ENCODE data around the gene MCTP1. TPM values are rescaled to one million over a fixed set of nuclear protein-coding genes. Genes with fewer than 3 reads are reported as not detected.
A peak's percentile ranks its signal among the peaks of the same experiment; 100 is the strongest.

MCTP1 gene
- total and polyA plus RNA-seq, 10 of the 15 experiments (the other 5 are each of a cell fraction or from before 2014, with no cell fraction given) = 12.6 to 45.9 (median 18.8) TPM

DNA sequence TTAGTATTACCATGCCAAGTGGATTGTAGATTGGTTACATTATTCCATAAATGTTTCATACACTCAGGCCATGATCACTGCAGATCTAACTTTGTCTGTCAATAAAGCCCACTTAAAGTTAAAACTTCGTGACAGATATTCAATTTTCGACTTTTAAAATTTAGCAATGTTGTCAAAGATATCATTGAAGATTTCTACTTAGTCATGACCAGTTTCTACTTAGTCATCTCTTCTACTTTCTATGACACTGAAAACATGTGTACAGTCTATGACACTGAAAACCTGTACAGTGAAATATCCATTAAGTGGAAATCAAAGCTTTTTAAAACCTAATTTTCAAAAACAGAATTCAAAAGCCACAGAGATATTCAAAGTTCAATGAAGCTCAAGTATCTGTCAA lies 258.2 kb downstream of the MCTP1 start:
- FAIRE-seq = no peak
- Histone ChIP-seq H3K79me2 (ENCODE audit: control insufficient read depth, insufficient read depth, low read length) (peaks cover 31% of the 10 kb centered on the region), H3K4me2 (ENCODE audit: control insufficient read depth, insufficient read depth) (peak overlapping the region; percentile 81), H2AFZ (ENCODE audit: control insufficient read depth, low read depth, low read length) (no peak overlapping the region), H3K36me3 (ENCODE audit: control insufficient read depth in 2 of 2, insufficient read depth in 2 of 2, low read length in 1 of 2) (peaks cover 0 to 3% of the 10 kb centered on the region in 2 experiments; a peak in 2 of 4 replicates), H3K9me3 (replicated peaks; ENCODE audit: control insufficient read depth, insufficient read depth, low read length) (no peaks in the 10 kb centered on the region), H4K20me1 (ENCODE audit: control insufficient read depth, insufficient read depth) (no peaks in the 10 kb centered on the region), H3K27ac (ENCODE audit: control insufficient read depth, insufficient read depth) (no peak overlapping the region; the same call in 1 of the 2 replicates), H3K4me3 (no peak overlapping the region), H3K4me1 (ENCODE audit: control insufficient read depth, insufficient read depth, low read length) (peaks cover 44% of the 10 kb centered on the region), H3K27me3 (replicated peaks in 1 of 2; ENCODE audit: control insufficient read depth in 2 of 2, insufficient read depth in 2 of 2, low read length in 1 of 2) (no peaks in the 10 kb centered on the region), H3K9ac (ENCODE audit: control insufficient read depth, insufficient read depth, low read length) (no peak overlapping the region)
- ChIA-PET CTCF (interaction anchor here (0.8 to 2.3 kb wide), 8 partner anchors 12 to 58 kb away, joined by 3 to 15 read pairs (median 4); no protein-coding TSS in a partner anchor), RAD21 (ENCODE audit: unreplicated experiment) (interaction anchor here (0.8 to 2.2 kb wide), 8 partner anchors 22 to 81 kb away, joined by 3 to 11 read pairs (median 4); no protein-coding TSS in a partner anchor), SMC1A (ENCODE audit: uncharacterized antibody, unreplicated experiment) (interaction anchor here (1.0 to 7.7 kb wide), 18 partner anchors 9 to 201 kb away, joined by 3 to 64 read pairs (median 6); no protein-coding TSS in a partner anchor), POLR2A (interaction anchor here (0.6 to 1.2 kb wide), 5 partner anchors 15 to 55 kb away, joined by 3 to 5 read pairs (median 5); no protein-coding TSS in a partner anchor)
- no peak for DNase-seq (ENCODE audit: low read depth, low spot score)
- no TSS peak for BruUV-seq (replicated peaks)
- TF ChIP-seq NFYA (IDR thresholded peaks at IDR 0.05; ENCODE audit: borderline replicate concordance, low read depth, low read length) (no peak), BACH1 (IDR thresholded peaks at IDR 0.05; ENCODE audit: borderline replicate concordance) (peak; percentile 59; the same call in 1 of the 2 replicates)
- no peak for ATAC-seq
- in situ Hi-C loops (cut with MboI) = no loop called here
- WGBS (ENCODE audit: insufficient coverage, insufficient replicate concordance, low lambda C conversion rate, missing lambda C conversion rate) = 5% methylated on average over 2 of the region's 2 CpGs
- intact Hi-C loops (cut with micrococcal nuclease; ENCODE audit: unreplicated experiment) = loop anchor here (2.0 kb wide), 1 partner anchor 50 kb away; no protein-coding TSS in a partner anchor

GRCh38 chr5:95022967-95023695 lies 261.8 kb downstream of the MCTP1 start:
- SMC1A ChIA-PET (ENCODE audit: uncharacterized antibody, unreplicated experiment) = interaction anchor here (0.6 to 7.7 kb wide), 21 partner anchors 11 to 74 kb away, joined by 3 to 64 read pairs (median 7); no protein-coding TSS in a partner anchor
- H3K79me2 ChIP-seq (ENCODE audit: control insufficient read depth, insufficient read depth, low read length) = peaks cover 26% of the 10 kb centered on the region
- no peak overlapping the region for H3K9ac ChIP-seq (ENCODE audit: control insufficient read depth, insufficient read depth, low read length)
- DNase-seq (ENCODE audit: low read depth, low spot score) (peak; percentile 66), FAIRE-seq (peak; percentile 83), ATAC-seq (peak; percentile 89)
- BruUV-seq (replicated peaks) = no TSS peak
- CTCF ChIA-PET = interaction anchor here (0.9 to 3.6 kb wide), 11 partner anchors 10 to 155 kb away, joined by 3 to 14 read pairs (median 3); no protein-coding TSS in a partner anchor
- peak overlapping the region; percentile 46 for H3K4me2 ChIP-seq (ENCODE audit: control insufficient read depth, insufficient read depth)
- peaks cover 0 to 3% of the 10 kb centered on the region in 2 experiments; a peak in 1 of 4 replicates for H3K36me3 ChIP-seq (ENCODE audit: control insufficient read depth in 2 of 2, insufficient read depth in 2 of 2, low read length in 1 of 2)
- intact Hi-C loops (cut with micrococcal nuclease; ENCODE audit: unreplicated experiment) = no loop called here
- in situ Hi-C loops (cut with MboI) = no loop called here
- peaks cover 30% of the 10 kb centered on the region for H3K4me1 ChIP-seq (ENCODE audit: control insufficient read depth, insufficient read depth, low read length)
- POLR2A ChIA-PET = interaction anchor here (1.1 to 2.2 kb wide), 5 partner anchors 10 to 100 kb away, joined by 3 to 9 read pairs (median 5); no protein-coding TSS in a partner anchor
- no peaks in the 10 kb centered on the region for H3K27me3 ChIP-seq (replicated peaks in 1 of 2; ENCODE audit: control insufficient read depth in 2 of 2, insufficient read depth in 2 of 2, low read length in 1 of 2)
- RAD21 ChIA-PET (ENCODE audit: unreplicated experiment) = interaction anchor here (0.9 to 2.1 kb wide), 10 partner anchors 10 to 64 kb away, joined by 3 to 6 read pairs (median 4); no protein-coding TSS in a partner anchor
- H2AFZ ChIP-seq (ENCODE audit: control insufficient read depth, low read depth, low read length) = no peak overlapping the region
- H3K27ac ChIP-seq (ENCODE audit: control insufficient read depth, insufficient read depth) = peak overlapping the region; percentile 40
- peak overlapping the region; percentile 32; the same call in 1 of the 2 replicates for H3K4me3 ChIP-seq
- WGBS (ENCODE audit: insufficient coverage, insufficient replicate concordance, low lambda C conversion rate, missing lambda C conversion rate) = 36% methylated on average over 5 of the region's 5 CpGs
- H3K9me3 ChIP-seq (replicated peaks; ENCODE audit: control insufficient read depth, insufficient read depth, low read length) = no peaks in the 10 kb centered on the region
- no peaks in the 10 kb centered on the region for H4K20me1 ChIP-seq (ENCODE audit: control insufficient read depth, insufficient read depth)
- TF ChIP-seq, protein P1, sequence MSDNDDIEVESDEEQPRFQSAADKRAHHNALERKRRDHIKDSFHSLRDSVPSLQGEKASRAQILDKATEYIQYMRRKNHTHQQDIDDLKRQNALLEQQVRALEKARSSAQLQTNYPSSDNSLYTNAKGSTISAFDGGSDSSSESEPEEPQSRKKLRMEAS (IDR thresholded peaks at IDR 0.05; ENCODE audit: low read depth, low read length) = no peak
- TF ChIP-seq, protein P2, sequence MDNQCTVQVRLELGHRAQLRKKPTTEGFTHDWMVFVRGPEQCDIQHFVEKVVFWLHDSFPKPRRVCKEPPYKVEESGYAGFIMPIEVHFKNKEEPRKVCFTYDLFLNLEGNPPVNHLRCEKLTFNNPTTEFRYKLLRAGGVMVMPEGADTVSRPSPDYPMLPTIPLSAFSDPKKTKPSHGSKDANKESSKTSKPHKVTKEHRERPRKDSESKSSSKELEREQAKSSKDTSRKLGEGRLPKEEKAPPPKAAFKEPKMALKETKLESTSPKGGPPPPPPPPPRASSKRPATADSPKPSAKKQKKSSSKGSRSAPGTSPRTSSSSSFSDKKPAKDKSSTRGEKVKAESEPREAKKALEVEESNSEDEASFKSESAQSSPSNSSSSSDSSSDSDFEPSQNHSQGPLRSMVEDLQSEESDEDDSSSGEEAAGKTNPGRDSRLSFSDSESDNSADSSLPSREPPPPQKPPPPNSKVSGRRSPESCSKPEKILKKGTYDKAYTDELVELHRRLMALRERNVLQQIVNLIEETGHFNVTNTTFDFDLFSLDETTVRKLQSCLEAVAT (IDR thresholded peaks at IDR 0.05) = peak; percentile 69
- TF ChIP-seq, protein P3, sequence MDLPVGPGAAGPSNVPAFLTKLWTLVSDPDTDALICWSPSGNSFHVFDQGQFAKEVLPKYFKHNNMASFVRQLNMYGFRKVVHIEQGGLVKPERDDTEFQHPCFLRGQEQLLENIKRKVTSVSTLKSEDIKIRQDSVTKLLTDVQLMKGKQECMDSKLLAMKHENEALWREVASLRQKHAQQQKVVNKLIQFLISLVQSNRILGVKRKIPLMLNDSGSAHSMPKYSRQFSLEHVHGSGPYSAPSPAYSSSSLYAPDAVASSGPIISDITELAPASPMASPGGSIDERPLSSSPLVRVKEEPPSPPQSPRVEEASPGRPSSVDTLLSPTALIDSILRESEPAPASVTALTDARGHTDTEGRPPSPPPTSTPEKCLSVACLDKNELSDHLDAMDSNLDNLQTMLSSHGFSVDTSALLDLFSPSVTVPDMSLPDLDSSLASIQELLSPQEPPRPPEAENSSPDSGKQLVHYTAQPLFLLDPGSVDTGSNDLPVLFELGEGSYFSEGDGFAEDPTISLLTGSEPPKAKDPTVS (IDR thresholded peaks at IDR 0.05; ENCODE audit: low read depth, low read length) = no peak
- TF ChIP-seq ZSCAN29 (IDR thresholded peaks at IDR 0.05) (no peak), POLR2AphosphoS2 (IDR thresholded peaks at IDR 0.05; ENCODE audit: low read depth, low read length) (no peak), ZNF384 (IDR thresholded peaks at IDR 0.05; ENCODE audit: borderline replicate concordance, low read depth, low read length) (no peak), JUND (IDR thresholded peaks at IDR 0.05; ENCODE audit: low read depth, low read length) (no peak), EP300 (IDR thresholded peaks at IDR 0.05; ENCODE audit: borderline replicate concordance in 1 of 2, control insufficient read depth in 1 of 2, low read depth in 2 of 2, low read length in 2 of 2) (no peak)

Data from GM12878 (cell line).